ENCODE measurements around the gene LHCGR. TPM values are rescaled to one million over a fixed set of nuclear protein-coding genes. Genes with fewer than 3 reads are reported as not detected.
"Not testable (repeated sequence)": the region's sequence is repeated elsewhere in the genome, so short reads cannot be mapped to it uniquely, and the experiment has no call there.

Gene LHCGR
- total and polyA plus RNA-seq, 5 experiments from 2014 or later: not detected

GRCh38 chr2:48715042-48715899 lies 40.3 kb downstream of the LHCGR start:
- H3K27me3 Mint-ChIP-seq: peaks cover 13 to 31% (median 17%) of the 10 kb centered on the region in 5 donors
- DNase-seq: no peak
- no peak overlapping the region for H3K4me3 Mint-ChIP-seq
- H3K36me3 Mint-ChIP-seq: no peaks in the 10 kb centered on the region
- no peak for ATAC-seq
- no peaks in the 10 kb centered on the region for H3K4me1 Mint-ChIP-seq
- H3K9me3 Mint-ChIP-seq: no peaks in the 10 kb centered on the region
- POLR2A ChIA-PET: no interaction called here
- no peak overlapping the region for H3K27ac Mint-ChIP-seq

GRCh38 chr2:48714245-48714644 lies 41.3 kb downstream of the LHCGR start:
- Mint-ChIP-seq H3K27ac (no peak overlapping the region), H3K4me3 (no peak overlapping the region), H3K27me3 (peaks cover 11 to 32% (median 14%) of the 10 kb centered on the region in 5 donors), H3K36me3 (no peaks in the 10 kb centered on the region), H3K9me3 (no peaks in the 10 kb centered on the region), H3K4me1 (no peaks in the 10 kb centered on the region)
- DNase-seq (no peak), ATAC-seq (no peak)
- POLR2A ChIA-PET: no interaction called here

- DNase-seq (peak in 2 of 10 donors; percentile 14 to 16), ATAC-seq (no peak)
- peaks cover 11 to 32% (median 14%) of the 10 kb centered on the region in 5 donors for H3K27me3 Mint-ChIP-seq
- H3K9me3 Mint-ChIP-seq: no peaks in the 10 kb centered on the region
- no peak overlapping the region for H3K27ac Mint-ChIP-seq
- H3K4me1 Mint-ChIP-seq: no peaks in the 10 kb centered on the region
- H3K4me3 Mint-ChIP-seq: peak overlapping the region in 1 of 10 donors; percentile 3
- no peaks in the 10 kb centered on the region for H3K36me3 Mint-ChIP-seq
- POLR2A ChIA-PET: no interaction called here
Observed at GRCh38 chr2:48713647-48714046, 41.9 kb downstream of the LHCGR start.

- Mint-ChIP-seq H3K27me3 (peaks cover 11 to 32% (median 16%) of the 10 kb centered on the region in 5 donors), H3K4me3 (no peak overlapping the region), H3K4me1 (no peaks in the 10 kb centered on the region), H3K9me3 (no peaks in the 10 kb centered on the region), H3K27ac (no peak overlapping the region), H3K36me3 (no peaks in the 10 kb centered on the region)
- POLR2A ChIA-PET: no interaction called here
- ATAC-seq: no peak
- DNase-seq: no peak
Observed at GRCh38 chr2:48712151-48712550, 43.4 kb downstream of the LHCGR start.

GRCh38 chr2:48711343-48711742 lies 44.2 kb downstream of the LHCGR start:
- ATAC-seq (no peak), DNase-seq (no peak)
- Mint-ChIP-seq H3K4me3 (no peak overlapping the region), H3K36me3 (no peaks in the 10 kb centered on the region), H3K27me3 (peaks cover 10 to 24% (median 16%) of the 10 kb centered on the region in 5 donors), H3K9me3 (no peaks in the 10 kb centered on the region), H3K27ac (no peak overlapping the region), H3K4me1 (no peaks in the 10 kb centered on the region)
- POLR2A ChIA-PET: no interaction called here

- DNase-seq (peak in 1 of 10 donors; percentile 1), ATAC-seq (no peak)
- peaks cover 11 to 30% (median 16%) of the 10 kb centered on the region in 5 donors for H3K27me3 Mint-ChIP-seq
- no peak overlapping the region for H3K27ac Mint-ChIP-seq
- H3K9me3 Mint-ChIP-seq: peaks cover 0 to 6% (median 0%) of the 10 kb centered on the region in 9 donors
- POLR2A ChIA-PET: no interaction called here
- no peaks in the 10 kb centered on the region for H3K4me1 Mint-ChIP-seq
- H3K36me3 Mint-ChIP-seq: no peaks in the 10 kb centered on the region
- H3K4me3 Mint-ChIP-seq: no peak overlapping the region
Observed at GRCh38 chr2:48709096-48710034, 46.2 kb downstream of the LHCGR start.

- no peaks in the 10 kb centered on the region for H3K36me3 Mint-ChIP-seq
- H3K4me3 Mint-ChIP-seq: no peak overlapping the region
- peaks cover 0 to 11% (median 0%) of the 10 kb centered on the region in 9 donors for H3K9me3 Mint-ChIP-seq
- peaks cover 11 to 30% (median 15%) of the 10 kb centered on the region in 5 donors for H3K27me3 Mint-ChIP-seq
- H3K27ac Mint-ChIP-seq: no peak overlapping the region
- POLR2A ChIA-PET: no interaction called here
- ATAC-seq: no peak
- no peaks in the 10 kb centered on the region for H3K4me1 Mint-ChIP-seq
- DNase-seq: no peak
Observed at GRCh38 chr2:48707466-48707865, 48.1 kb downstream of the LHCGR start.

GRCh38 chr2:48703621-48704020 lies 51.9 kb downstream of the LHCGR start:
- POLR2A ChIA-PET, H3K27ac Mint-ChIP-seq, H3K4me1 Mint-ChIP-seq, ATAC-seq, H3K4me3 Mint-ChIP-seq, H3K36me3 Mint-ChIP-seq, DNase-seq: not testable (repeated sequence)
- Mint-ChIP-seq H3K27me3 (peaks cover 0 to 11% (median 2%) of the 10 kb centered on the region in 5 donors), H3K9me3 (peaks cover 0 to 11% (median 0%) of the 10 kb centered on the region in 9 donors)

- DNase-seq (no peak), ATAC-seq (no peak)
- Mint-ChIP-seq H3K9me3 (peaks cover 0 to 8% (median 0%) of the 10 kb centered on the region in 9 donors), H3K36me3 (no peaks in the 10 kb centered on the region), H3K4me1 (no peaks in the 10 kb centered on the region), H3K27ac (no peak overlapping the region), H3K27me3 (peaks cover 0 to 8% (median 0%) of the 10 kb centered on the region in 5 donors), H3K4me3 (no peak overlapping the region)
- POLR2A ChIA-PET: no interaction called here
Observed at GRCh38 chr2:48699348-48699930, 56.1 kb downstream of the LHCGR start.

- DNase-seq (no peak), ATAC-seq (no peak)
- H3K9me3 Mint-ChIP-seq: no peaks in the 10 kb centered on the region
- no peak overlapping the region for H3K4me3 Mint-ChIP-seq
- no peaks in the 10 kb centered on the region for H3K36me3 Mint-ChIP-seq
- POLR2A ChIA-PET: no interaction called here
- no peaks in the 10 kb centered on the region for H3K4me1 Mint-ChIP-seq
- H3K27ac Mint-ChIP-seq: no peak overlapping the region
- H3K27me3 Mint-ChIP-seq: peaks cover 0 to 15% (median 0%) of the 10 kb centered on the region in 5 donors
Observed at GRCh38 chr2:48696881-48697280, 58.6 kb downstream of the LHCGR start.

- Mint-ChIP-seq H3K9me3 (no peaks in the 10 kb centered on the region), H3K4me3 (no peak overlapping the region), H3K27me3 (peaks cover 0 to 16% (median 0%) of the 10 kb centered on the region in 5 donors), H3K36me3 (no peaks in the 10 kb centered on the region), H3K4me1 (no peaks in the 10 kb centered on the region), H3K27ac (no peak overlapping the region)
- DNase-seq (no peak), ATAC-seq (no peak)
- POLR2A ChIA-PET: no interaction called here
Observed at GRCh38 chr2:48695991-48696390, 59.5 kb downstream of the LHCGR start.

GRCh38 chr2:48694149-48694548 lies 61.4 kb downstream of the LHCGR start:
- Mint-ChIP-seq H3K27me3 (peaks cover 3 to 22% (median 5%) of the 10 kb centered on the region in 5 donors), H3K36me3 (no peaks in the 10 kb centered on the region), H3K4me1 (no peaks in the 10 kb centered on the region), H3K27ac (no peak overlapping the region), H3K4me3 (no peak overlapping the region), H3K9me3 (no peaks in the 10 kb centered on the region)
- POLR2A ChIA-PET: no interaction called here
- DNase-seq (no peak), ATAC-seq (no peak)

- no peak overlapping the region for H3K27ac Mint-ChIP-seq
- H3K27me3 Mint-ChIP-seq: peaks cover 3 to 22% (median 5%) of the 10 kb centered on the region in 5 donors
- no peaks in the 10 kb centered on the region for H3K36me3 Mint-ChIP-seq
- DNase-seq (no peak), ATAC-seq (no peak)
- POLR2A ChIA-PET: no interaction called here
- H3K4me3 Mint-ChIP-seq: no peak overlapping the region
- no peaks in the 10 kb centered on the region for H3K9me3 Mint-ChIP-seq
- no peaks in the 10 kb centered on the region for H3K4me1 Mint-ChIP-seq
Observed at GRCh38 chr2:48693645-48694044, 61.9 kb downstream of the LHCGR start.
